Measurements from ENCODE around the gene PHF3.
"Not testable (repeated sequence)": the region's sequence is repeated elsewhere in the genome, so short reads cannot be mapped to it uniquely, and the experiment has no call there.

The PHF3 gene

DNA sequence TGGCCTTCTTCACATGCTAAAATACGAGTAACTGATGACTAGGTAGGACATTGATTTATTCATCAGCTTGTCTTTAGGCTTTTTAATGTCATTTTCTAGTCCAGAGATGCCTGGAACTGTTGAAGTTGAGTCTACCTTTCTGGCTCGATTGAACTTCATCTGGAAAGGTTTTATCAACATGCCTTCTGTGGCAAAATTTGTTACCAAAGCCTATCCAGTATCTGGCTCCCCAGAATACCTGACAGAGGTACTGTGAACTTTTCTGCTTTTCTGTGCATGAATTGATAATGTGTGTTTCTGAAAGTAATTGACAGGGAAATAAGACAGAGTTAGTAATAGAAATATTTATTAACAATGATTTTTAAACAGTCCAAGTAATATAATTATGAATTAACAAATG lies 71.0 kb downstream of the PHF3 start:
- no peak for DNase-seq (ENCODE audit: low read depth in 3 of 3)

DNA sequence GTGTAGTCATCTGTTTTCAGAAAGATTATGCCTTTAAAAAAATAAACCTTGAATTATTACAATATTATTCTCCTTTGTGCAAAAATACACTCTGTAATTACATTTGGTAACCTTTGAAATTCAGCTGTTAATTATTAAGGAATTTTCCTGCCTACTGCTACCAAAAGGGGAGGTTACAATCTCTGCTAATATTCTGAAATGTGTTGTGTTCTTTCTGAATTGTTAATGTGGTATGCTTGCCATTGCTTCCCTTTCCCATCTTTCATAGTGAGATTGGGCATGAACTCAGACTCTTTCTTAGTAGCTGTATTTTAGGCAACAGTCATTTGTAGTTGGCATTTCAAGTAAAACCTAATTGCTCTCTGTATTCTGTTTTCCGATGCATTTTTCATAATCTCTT lies 73.0 kb downstream of the PHF3 start:
- DNase-seq (ENCODE audit: low read depth in 3 of 3) = no peak

DNA sequence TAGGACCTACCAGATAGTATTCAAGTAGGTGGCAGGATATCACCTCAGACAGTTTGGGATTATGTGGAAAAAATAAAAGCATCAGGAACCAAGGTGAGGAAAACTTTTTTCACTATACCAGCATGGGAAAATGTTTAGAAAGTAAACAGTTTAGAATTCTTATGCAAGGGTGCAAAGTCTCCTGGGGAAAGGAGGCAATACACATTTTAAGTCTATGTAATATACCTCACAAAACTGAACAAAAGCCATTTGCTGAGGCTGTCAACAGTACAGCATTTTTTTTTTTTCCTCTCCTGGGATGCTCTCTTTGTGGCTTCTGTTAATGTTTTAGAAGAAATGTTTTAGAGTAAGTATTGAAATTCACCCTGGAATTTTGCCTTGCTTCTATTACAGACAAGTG lies 73.5 kb downstream of the PHF3 start:
- DNase-seq (ENCODE audit: low read depth in 3 of 3) = no peak

DNA sequence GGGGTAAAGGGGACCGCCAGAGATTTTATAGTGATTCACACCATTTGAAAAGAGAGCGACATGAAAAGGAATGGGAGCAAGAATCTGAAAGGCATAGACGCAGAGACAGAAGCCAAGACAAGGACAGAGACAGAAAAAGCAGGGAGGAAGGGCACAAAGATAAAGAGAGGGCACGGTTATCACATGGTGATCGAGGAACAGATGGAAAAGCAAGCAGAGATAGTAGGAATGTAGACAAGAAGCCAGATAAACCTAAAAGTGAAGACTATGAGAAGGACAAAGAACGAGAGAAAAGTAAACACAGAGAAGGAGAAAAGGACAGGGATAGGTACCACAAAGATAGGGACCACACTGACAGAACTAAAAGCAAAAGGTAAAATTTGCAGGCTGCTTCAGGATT lies 77.7 kb downstream of the PHF3 start:
- no peak for DNase-seq (ENCODE audit: low read depth in 3 of 3)

DNA sequence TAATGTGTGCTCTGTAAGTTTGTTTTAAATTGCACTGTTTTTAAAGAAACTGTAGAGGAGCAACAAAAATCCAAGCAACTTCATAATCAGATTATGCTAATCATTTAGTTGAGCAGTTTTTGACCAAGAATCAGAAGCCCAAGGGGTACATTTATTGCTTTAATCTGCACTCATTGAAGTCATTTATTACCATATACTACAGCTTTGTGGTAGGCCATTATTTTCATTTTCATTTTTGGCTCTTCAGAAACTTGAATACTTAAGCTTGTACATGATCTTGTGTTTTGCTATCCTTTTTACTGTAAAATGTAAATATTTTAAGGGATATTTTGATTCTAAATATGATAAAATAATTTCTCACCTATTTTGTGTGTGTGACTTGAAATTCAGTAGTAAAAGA lies 78.5 kb downstream of the PHF3 start:
- DNase-seq (ENCODE audit: low read depth in 3 of 3) = no peak

DNA sequence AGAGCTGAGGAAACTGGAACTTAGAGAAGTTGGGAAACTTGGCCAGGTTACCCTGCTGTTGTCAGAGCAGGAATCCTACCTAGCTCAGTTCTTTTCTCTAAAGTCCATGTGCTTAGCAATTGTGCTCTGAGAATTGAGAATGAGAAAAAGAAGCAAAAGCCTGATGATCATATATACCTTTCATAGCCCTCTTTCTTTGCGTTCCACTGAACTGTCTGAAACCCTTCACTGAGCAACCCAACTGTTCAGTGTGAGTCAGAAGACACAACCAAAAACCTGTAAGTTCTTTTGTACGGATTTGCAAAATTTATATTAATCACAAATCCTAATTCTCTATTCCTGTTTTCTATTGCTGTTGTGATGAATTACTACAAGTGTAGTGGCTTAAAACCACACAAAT lies 80.6 kb downstream of the PHF3 start:
- no peak for DNase-seq (ENCODE audit: low read depth in 3 of 3)

DNA sequence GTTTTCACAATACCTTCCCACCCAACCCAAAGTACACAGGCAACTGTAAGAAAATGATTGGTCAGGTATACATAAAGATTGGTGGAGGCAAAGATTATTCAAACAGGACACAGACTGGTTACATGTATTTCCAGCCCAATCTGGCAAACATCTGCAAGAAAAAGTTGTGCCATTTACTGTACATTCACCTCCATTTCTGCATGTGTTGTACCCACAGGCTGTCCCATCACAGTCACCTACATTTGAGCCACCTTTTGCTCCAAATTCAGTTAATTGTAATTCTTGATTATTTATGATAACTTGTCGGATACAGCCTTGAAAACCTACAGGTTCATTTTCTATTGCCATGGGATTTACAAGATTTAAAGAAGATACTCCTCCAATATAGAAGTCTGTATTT lies 85.6 kb downstream of the PHF3 start:
- DNase-seq (ENCODE audit: low read depth in 3 of 3) = no peak

DNA sequence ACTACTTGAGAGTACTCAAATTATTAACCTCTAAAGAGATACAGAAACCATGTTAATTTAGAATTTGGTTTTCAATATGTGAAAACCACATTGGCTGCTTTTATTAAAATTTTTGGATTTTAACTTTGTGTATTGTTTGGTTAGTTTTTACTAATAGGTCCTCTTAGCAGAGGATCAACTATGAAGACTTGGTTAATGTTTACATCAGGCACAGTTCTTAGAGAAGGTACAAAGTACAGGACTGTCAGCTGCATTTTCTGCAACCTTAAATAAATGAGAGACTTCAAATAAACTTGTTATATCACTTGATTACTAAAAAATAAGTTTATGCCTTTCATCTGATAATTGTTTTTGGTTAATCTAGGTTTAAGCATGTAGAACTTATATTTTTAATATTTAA lies 89.1 kb downstream of the PHF3 start:
- no peak for DNase-seq (ENCODE audit: low read depth in 3 of 3)

DNA sequence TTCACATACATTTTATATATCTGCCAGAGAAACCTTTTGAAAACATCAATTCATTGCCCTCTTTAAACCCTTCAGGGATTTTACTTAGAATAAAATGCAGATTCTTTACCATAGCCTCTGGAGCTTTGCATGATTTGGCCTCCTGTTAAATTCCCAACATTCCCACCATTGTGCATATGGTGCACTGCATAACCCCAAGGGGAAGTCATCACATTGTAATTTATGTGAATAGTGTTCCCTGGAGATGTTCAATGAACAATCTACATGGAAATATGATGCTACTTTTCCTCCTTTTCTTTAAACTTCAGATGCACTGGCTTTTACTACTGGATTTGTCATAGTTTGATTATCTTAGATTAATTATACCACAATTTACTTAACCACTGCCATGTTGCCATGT lies 94.7 kb downstream of the PHF3 start:
- no peak for DNase-seq (ENCODE audit: low read depth in 3 of 3)

DNA sequence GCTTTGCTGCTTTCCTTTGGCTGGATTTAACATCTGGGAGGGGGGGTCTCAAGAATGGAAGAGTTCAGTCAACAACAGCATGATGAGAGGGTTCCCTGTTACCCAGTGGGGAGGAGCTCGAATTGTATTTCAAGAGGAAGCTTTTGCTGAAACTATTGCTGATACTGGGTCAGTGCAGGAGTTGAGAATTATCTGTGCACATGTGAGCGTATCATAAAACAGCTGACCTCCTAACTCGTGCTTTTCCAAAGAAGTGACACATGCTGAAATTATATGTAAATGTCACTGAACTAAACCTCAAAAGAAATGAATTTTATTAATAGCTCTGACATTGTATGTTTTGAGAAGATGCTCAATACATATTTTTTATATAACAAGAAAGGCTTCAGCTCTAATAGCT lies 96.3 kb downstream of the PHF3 start:
- DNase-seq (ENCODE audit: low read depth in 3 of 3) = no peak

DNA sequence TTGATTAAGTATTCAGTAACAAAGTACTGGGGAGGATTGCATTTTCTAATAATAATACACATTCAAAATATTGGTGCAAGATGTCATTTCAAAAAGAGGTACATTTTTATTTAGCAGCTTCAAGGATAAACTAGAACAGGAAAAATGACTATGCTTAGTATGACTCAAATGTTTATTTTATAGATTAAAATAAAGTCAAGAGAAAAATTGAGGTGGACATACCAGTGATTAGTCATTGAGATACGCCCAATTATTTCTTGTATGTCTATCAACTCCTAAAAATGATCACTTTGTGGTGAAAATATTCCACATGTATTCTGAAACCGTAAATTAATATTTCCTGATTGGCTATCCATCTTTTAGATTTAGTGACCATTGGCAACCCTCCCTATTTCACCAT lies 96.7 kb downstream of the PHF3 start:
- no peak for DNase-seq (ENCODE audit: low read depth in 3 of 3)

DNA sequence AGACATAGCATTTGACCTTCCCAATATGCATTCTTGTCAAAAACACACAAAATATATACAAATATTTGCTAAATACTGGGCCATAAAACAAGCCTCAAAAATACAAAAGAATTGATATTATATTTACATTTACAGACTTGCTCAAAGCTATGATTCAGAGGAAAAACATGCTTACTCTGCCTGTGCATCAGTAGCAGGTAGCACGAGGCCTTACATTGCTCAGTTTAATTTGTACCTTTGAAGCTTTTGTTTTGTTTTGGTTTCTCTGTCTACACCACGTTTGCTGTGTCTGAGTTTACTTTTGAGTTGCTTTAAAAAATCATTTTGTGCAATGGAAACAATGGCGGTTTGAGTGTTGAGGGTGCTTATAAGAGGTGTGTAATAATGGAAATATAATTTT lies 99.3 kb downstream of the PHF3 start:
- no peak for DNase-seq (ENCODE audit: low read depth in 3 of 3)

DNA sequence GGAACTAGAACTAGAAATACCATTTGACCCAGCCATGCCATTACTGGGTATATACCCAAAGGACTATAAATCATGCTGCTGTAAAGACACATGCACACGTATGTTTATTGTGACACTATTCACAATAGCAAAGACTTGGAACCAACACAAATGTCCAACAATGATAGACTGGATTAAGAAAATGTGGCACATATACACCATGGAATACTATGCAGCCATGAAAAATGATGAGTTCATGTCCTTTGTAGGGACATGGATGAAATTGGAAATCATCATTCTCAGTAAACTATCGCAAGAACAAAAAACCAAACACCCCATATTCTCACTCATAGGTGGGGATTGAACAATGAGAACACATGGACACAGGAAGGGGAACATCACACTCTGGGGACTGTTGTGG lies 102.6 kb downstream of the PHF3 start:
- DNase-seq (ENCODE audit: low read depth in 3 of 3) = not testable (repeated sequence)

DNA sequence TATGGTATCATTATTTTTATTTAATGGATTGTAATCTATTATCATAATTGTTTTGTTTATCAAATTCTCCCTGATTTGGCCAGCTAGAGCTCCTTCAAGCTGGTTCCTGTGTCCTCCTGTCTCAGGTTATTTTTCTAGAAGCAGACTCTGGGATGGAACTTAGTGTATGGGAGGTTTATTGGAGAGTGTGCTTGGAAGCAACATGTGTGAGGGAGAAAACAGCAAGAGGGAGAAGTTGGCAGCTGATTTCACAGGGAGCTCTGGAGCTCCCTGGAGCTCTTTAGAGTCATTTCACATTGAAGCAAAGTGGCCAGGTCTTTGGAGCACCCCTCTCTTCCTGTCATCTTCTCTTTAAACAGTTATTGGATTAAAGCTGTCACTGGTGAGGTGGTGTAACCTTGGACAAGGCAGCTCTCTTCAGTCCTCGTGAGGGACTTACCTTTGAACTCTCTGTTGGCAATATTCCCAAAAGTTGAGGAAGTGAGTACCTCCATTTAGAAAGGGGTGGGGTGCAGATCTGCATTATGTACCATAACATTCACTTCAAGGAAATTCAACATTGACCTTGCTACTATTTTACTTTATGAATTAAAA lies 103.6 kb downstream of the PHF3 start:
- DNase-seq (ENCODE audit: low read depth in 3 of 3) = no peak

DNA sequence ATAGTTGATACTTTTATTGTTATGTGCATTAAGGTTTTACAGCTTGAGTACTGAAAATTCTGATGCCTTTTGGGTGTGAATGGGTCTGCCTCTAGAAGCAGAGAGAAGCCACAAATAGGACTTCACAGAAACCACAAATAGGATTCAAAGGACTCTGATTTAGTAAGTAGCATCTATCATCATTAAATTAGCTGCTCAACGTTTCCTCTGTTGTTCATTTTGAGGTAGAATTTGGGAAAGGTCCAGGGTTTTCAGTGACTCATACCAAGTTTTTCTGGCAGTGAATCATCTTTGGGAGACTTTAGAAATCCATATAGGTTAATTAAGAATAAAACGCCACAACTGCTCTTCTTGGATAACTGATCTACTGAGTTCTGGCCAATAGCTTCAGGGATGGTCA lies 105.1 kb downstream of the PHF3 start:
- DNase-seq (ENCODE audit: low read depth in 3 of 3) = no peak

DNA sequence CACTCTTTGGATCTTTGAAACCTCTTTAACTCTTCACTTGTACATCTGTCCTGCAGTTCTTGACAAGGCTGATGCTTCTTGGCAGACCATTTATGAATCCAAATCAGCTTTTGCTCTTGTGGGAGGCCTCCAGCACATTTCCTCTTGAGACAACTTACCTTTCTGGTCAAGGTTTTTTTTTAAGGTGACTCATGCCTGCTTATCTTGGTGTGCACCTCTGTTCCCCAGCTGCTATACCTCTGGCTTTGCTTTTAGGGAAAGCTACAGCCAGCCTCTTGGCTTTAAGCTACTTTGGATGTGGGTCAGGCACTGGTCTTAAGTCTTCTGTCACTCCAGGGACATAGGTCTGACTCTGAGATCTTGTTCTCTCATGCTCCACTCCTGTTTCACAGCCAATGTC lies 106.5 kb downstream of the PHF3 start:
- DNase-seq (ENCODE audit: low read depth in 3 of 3) = no peak

DNA sequence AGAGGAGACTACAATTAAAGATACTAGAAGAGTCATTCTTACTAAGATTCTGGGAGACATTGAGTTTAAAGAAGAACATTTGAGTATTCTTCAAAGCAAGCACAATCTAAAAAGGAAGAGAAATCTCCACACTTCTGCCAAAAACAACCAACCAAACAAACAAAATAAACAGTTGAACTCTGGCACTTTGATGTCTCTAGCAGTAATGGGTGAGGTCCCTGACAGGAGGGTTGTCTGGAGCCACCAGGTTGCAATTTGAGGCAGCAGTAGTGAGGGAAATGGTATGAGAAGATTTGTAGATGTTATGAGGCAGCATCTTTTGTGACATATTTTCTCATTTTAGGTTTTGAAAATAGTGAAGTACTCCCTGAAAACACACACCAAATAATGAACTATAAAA lies 108.1 kb downstream of the PHF3 start:
- no peak for DNase-seq (ENCODE audit: low read depth in 3 of 3)

DNA sequence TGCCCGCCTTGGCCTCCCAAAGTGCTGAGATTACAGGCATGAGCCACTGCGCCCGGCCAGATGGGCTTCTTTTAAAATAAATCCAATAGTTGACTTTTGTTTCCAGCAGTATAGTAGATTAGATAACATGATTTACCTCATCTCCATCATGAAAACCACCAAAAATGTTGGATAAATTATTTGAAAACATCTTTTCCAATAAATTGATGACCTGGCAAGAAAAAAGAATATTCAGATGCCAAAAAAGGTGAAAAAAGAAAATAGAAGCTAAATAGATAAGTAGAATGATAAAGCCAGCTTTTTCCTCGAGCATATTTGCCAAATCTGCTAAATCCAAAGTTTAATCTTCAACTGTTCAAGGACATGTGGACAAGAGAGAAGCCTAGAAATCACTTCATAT lies 109.2 kb downstream of the PHF3 start:
- DNase-seq (ENCODE audit: low read depth in 3 of 3) = no peak

DNA sequence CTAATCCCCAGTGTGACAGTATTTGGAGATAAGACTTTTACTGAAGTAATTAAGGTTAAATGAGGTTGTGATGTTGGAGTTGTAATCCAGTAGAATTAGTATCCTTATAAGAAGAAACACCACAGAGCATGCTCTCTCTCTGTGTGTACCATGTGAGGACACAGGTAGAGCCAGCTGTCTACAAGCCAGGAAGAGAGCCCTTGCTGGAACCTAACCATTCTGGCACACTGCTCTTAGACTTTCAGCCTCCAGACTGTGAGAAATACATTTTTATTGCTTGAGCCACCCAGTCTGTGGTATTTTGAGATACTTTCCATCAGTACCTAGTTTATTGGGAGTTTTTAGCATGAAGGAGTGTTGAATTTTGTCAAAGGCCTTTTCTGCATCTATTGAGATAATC lies 110.2 kb downstream of the PHF3 start:
- no peak for DNase-seq (ENCODE audit: low read depth in 3 of 3)

DNA sequence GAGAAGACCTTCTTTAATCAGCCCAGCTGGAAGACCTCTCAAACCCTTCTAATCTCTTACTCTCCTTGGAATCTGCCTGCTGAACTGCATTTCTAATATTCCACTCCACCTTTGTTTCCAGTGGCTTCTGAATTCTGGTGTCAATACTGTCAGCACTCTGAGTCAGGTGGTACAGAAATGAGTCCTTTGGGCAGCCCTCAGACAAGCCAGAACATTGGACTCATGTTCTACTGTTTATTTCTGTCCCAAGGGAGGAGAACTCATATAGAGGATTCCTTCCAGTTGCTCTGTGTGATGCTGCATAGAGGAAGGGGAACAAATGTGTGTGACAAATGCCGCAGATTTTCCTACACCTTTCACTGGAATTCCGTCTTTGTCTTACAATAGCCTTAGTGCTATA lies 114.8 kb downstream of the PHF3 start:
- no peak for DNase-seq (ENCODE audit: low read depth in 3 of 3)

DNA sequence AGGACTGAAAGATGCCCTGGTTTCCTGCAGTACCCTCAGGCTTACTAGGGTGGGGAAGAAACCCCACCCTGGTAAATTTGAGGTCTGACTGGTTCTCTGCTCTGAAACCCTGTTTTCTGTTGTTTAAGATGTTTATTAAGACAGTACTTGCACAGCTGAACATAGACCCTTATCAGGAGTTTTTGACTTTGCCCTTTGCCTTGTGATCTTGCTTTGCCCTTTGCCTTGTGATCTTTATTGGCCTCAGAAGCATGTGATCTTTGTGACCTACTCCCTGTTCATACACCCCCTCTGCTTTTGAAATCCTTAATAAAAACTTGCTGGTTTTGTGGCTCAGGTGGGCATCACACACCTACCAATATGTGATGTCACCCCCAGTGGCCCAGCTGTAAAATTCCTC lies 121.7 kb downstream of the PHF3 start:
- DNase-seq (ENCODE audit: low read depth in 3 of 3) = not testable (repeated sequence)

DNA sequence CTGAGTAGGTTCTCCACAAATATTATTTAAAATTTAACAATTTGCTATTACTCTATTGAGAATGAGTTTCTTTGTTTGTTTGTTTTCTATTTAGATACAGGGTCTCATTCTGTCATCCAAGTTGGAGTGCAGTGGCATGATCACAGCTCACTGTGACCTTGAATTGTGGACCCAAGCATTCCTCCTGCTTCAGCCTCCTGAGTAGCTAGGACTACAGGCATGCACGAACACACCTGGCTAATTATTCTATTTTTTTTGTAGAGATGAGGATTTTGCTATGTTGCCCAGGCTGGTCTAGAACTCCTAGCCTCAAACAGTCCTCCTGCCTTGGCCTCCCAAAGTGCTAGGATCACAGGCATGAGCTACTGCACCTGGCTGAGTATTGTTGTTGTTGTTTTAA lies 122.2 kb downstream of the PHF3 start:
- no peak for DNase-seq (ENCODE audit: low read depth in 3 of 3)

DNA sequence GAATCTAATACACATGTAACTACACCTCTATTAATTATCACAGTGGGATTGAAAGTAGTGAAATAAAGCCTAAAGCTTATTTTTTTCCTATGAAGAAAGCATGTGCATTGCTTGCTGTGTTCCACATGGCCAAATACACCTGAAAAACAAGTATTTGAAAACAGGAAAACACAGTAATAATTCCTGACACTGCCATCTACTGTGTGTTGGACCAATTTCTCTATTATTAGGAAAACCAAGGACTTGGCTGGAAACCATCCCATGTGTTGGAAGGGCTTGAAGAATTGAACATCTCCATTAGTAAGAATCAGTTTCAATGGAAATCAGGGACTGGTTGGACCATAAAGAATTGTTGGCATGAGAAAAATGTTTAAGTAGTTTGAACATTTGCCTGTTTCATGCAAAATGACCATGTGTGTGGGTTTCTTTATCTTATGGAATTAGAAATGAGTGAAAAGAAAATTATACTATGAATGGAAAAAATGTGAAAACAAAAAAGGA lies 124.1 kb downstream of the PHF3 start:
- no peak for DNase-seq (ENCODE audit: low read depth in 3 of 3)

DNA sequence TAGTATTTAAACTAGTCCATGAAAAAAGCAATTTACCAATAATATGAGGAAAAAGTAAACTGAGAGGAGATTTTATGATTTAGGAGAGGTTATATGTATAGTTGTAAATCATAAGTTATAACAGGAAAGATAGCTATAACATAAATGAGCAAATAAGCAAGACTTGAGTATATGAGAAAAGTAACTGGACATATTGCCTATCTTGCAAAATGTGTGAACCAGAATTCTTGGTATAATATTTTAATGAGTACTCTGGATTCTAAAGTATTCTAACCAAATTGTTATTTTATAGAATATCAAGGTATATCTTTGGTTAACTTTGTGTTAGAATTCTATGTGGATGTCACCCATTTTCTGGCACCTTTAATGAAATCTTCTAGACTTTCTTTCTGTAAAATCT lies 124.6 kb downstream of the PHF3 start:
- no peak for DNase-seq (ENCODE audit: low read depth in 3 of 3)
